ENCODE data around the gene HECW1.
A peak's percentile ranks its signal among the peaks of the same experiment; 100 is the strongest.

The HECW1 gene

GRCh38 chr7:43113622-43114457 is 1.4 kb downstream of the HECW1 start (continued):
- TF ChIP-seq ZNF561 (tag by site-specific recombination; IDR thresholded peaks at IDR 0.05; ENCODE audit: borderline replicate concordance) (0 out of 2 replicates have a peak, but pooled peaks have one; percentile 1), ZBTB20 (tag by site-specific recombination; IDR thresholded peaks at IDR 0.05) (peak; percentile 75), ZNF704 (tag by site-specific recombination; IDR thresholded peaks at IDR 0.05) (no peak), GLIS2 (tag by site-specific recombination; IDR thresholded peaks at IDR 0.05) (0 out of 2 replicates have a peak, but pooled peaks have one; percentile 9), ZNF596 (tag by site-specific recombination; IDR thresholded peaks at IDR 0.05) (no peak)

- Histone ChIP-seq H3K36me3 (ENCODE audit: control insufficient read depth in 2 of 2, insufficient read depth in 1 of 2, low read length in 2 of 2) (no peaks in the 10 kb centered on the region), H3K4me1 (ENCODE audit: control insufficient read depth, insufficient read depth, low read length) (no peaks in the 10 kb centered on the region), H3K4me3 (ENCODE audit: low read depth, low read length) (no peak overlapping the region), H3K27ac (ENCODE audit: extremely low read depth, low read depth, low read length) (no peak overlapping the region), H3K9me3 (ENCODE audit: control insufficient read depth, insufficient read depth, low read depth, low read length) (no peaks in the 10 kb centered on the region)
- POLR2A ChIA-PET = no interaction called here
- no peak for TF ChIP-seq SP2 (tag by site-specific recombination; IDR thresholded peaks at IDR 0.05)
- no peak for TF ChIP-seq SCRT2 (tag by site-specific recombination; IDR thresholded peaks at IDR 0.05)
- no peak for TF ChIP-seq ZNF155 (tag by site-specific recombination; IDR thresholded peaks at IDR 0.05)
- no peak for TF ChIP-seq YY2 (tag by site-specific recombination; IDR thresholded peaks at IDR 0.05)
- TF ChIP-seq ZNF133 (tag by site-specific recombination; IDR thresholded peaks at IDR 0.05) = no peak
- TF ChIP-seq ZNF776 (tag by site-specific recombination; IDR thresholded peaks at IDR 0.05; ENCODE audit: borderline replicate concordance) = no peak
- TF ChIP-seq ZNF658 (tag by site-specific recombination; IDR thresholded peaks at IDR 0.05) = no peak
- TF ChIP-seq ZNF596 (tag by site-specific recombination; IDR thresholded peaks at IDR 0.05) = no peak
- TF ChIP-seq ZNF580 (tag by site-specific recombination; IDR thresholded peaks at IDR 0.05) = no peak
- TF ChIP-seq SCRT1 (tag by site-specific recombination; IDR thresholded peaks at IDR 0.05; ENCODE audit: borderline replicate concordance) = no peak
- TF ChIP-seq AEBP2 (tag by site-specific recombination; IDR thresholded peaks at IDR 0.05; ENCODE audit: borderline replicate concordance) = no peak
- no peak for TF ChIP-seq ZNF248 (tag by site-specific recombination; IDR thresholded peaks at IDR 0.05)
- no peak for TF ChIP-seq ZNF157 (tag by site-specific recombination; IDR thresholded peaks at IDR 0.05)
- TF ChIP-seq ZNF626 (tag by site-specific recombination; IDR thresholded peaks at IDR 0.05) = no peak
- TF ChIP-seq ZNF398 (tag by site-specific recombination; IDR thresholded peaks at IDR 0.05) = no peak
- CTCF ChIA-PET = no interaction called here
These were observed 2.0 kb downstream of the HECW1 start for GRCh38 chr7:43114458-43114780.

GRCh38 chr7:43116451-43116850 is 4.0 kb downstream of the HECW1 start:
- Histone ChIP-seq H3K36me3 (ENCODE audit: control insufficient read depth in 2 of 2, insufficient read depth in 1 of 2, low read length in 2 of 2) (no peaks in the 10 kb centered on the region), H3K4me1 (ENCODE audit: control insufficient read depth, insufficient read depth, low read length) (no peaks in the 10 kb centered on the region), H3K9me3 (ENCODE audit: control insufficient read depth, insufficient read depth, low read depth, low read length) (no peaks in the 10 kb centered on the region), H3K27ac (ENCODE audit: extremely low read depth, low read depth, low read length) (no peak overlapping the region), H3K4me3 (ENCODE audit: low read depth, low read length) (no peak overlapping the region)
- CTCF ChIA-PET = interaction anchor here (0.6 to 0.8 kb wide), 2 partner anchors 175 to 1174 kb away, joined by 3 read pairs; no protein-coding TSS in a partner anchor
- POLR2A ChIA-PET = no interaction called here
- no peak for TF ChIP-seq PRDM4 (tag by site-specific recombination; IDR thresholded peaks at IDR 0.05)
- TF ChIP-seq ZNF140 (tag by site-specific recombination; IDR thresholded peaks at IDR 0.05) = no peak
- no peak for TF ChIP-seq ZNF600 (tag by site-specific recombination; IDR thresholded peaks at IDR 0.05)
- TF ChIP-seq GLI2 (tag by site-specific recombination; IDR thresholded peaks at IDR 0.05; ENCODE audit: borderline replicate concordance, low read depth) = no peak
- TF ChIP-seq ZFHX2 (tag by site-specific recombination; conservative IDR thresholded peaks at IDR 0.05) = no peak
- TF ChIP-seq ZBTB21 (tag by site-specific recombination; IDR thresholded peaks at IDR 0.05) = no peak
